ENCODE results near the gene DLK1.

Gene DLK1

GRCh38 chr14:100755649-100756048 is 29.0 kb downstream of the DLK1 start:
- DNase-seq: no peak

GRCh38 chr14:100761481-100761880 is 34.8 kb downstream of the DLK1 start:
- DNase-seq: no peak

GRCh38 chr14:100762089-100762515 is 35.4 kb downstream of the DLK1 start:
- DNase-seq: no peak

- DNase-seq: no peak
These were observed 36.2 kb downstream of the DLK1 start for GRCh38 chr14:100762901-100763300.

GRCh38 chr14:100764471-100765115 is 37.9 kb downstream of the DLK1 start:
- no peak for DNase-seq

- DNase-seq: no peak
These were observed 38.6 kb downstream of the DLK1 start for GRCh38 chr14:100765296-100765695.

- no peak for DNase-seq
These were observed 39.3 kb downstream of the DLK1 start for GRCh38 chr14:100765991-100766390.

GRCh38 chr14:100767003-100767787 is 40.5 kb downstream of the DLK1 start:
- DNase-seq: no peak

GRCh38 chr14:100767788-100768536 is 41.3 kb downstream of the DLK1 start:
- no peak for DNase-seq

- no peak for DNase-seq
These were observed 42.6 kb downstream of the DLK1 start for GRCh38 chr14:100769035-100769939.

- DNase-seq: no peak
These were observed 43.4 kb downstream of the DLK1 start for GRCh38 chr14:100770046-100770445.

- no peak for DNase-seq
These were observed 44.0 kb downstream of the DLK1 start for GRCh38 chr14:100770605-100771120.

GRCh38 chr14:100771121-100771800 is 44.6 kb downstream of the DLK1 start:
- no peak for DNase-seq

GRCh38 chr14:100772607-100773165 is 46.0 kb downstream of the DLK1 start:
- DNase-seq: no peak

GRCh38 chr14:100773331-100774163 is 46.9 kb downstream of the DLK1 start:
- DNase-seq: no peak

- no peak for DNase-seq
These were observed 47.5 kb downstream of the DLK1 start for GRCh38 chr14:100774164-100774537.

GRCh38 chr14:100775351-100775830 is 48.7 kb downstream of the DLK1 start:
- no peak for DNase-seq

- no peak for DNase-seq
These were observed 49.3 kb downstream of the DLK1 start for GRCh38 chr14:100775831-100776591.
